HEK293 (cell line): Measurements from ENCODE around the gene MAGI2.

Experiments used
- CTCF ChIA-PET: fragments of 350-600 bp; formaldehyde crosslinking; extraction: SDS; loops from one replicate; lab custom pipeline; 2021; ENCODE audit warnings: antibody characterized with exemption; lab: Yijun Ruan, JAX
- POLR2A ChIA-PET: fragments of 300-600 bp; formaldehyde crosslinking; extraction: SDS; loops from one replicate; lab custom pipeline; 2020; ENCODE audit warnings: antibody characterized with exemption, inconsistent platforms; lab: Yijun Ruan, JAX
- H3K27ac ChIP-seq: fragments of 200-500 bp; sonication (Bioruptor generic); 2 replicates; pipeline ENCODE4 v1.5.1; 2014; ENCODE audit warnings: low read depth, low read length, control low read depth, inconsistent platforms; ENCODE audit errors: extremely low read depth
- H3K36me3 ChIP-seq, 2 experiments: fragments of 200-500 bp in 1 of 2; sonication (Bioruptor generic) in 1 of 2; 1 replicate in 1 of 2; 2 replicates in 1 of 2; pipeline ENCODE4 v1.5.1; 2014 to 2017; ENCODE audit warnings: inconsistent platforms in 2 of 2, low read length in 2 of 2; ENCODE audit not compliant: control insufficient read depth in 2 of 2, insufficient read depth in 1 of 2
- H3K4me1 ChIP-seq: fragments of 200-500 bp; sonication (Bioruptor generic); 2 replicates; pipeline ENCODE4 v1.5.1; 2014; ENCODE audit warnings: mild to moderate bottlenecking, low read length, inconsistent platforms; ENCODE audit not compliant: control insufficient read depth, insufficient read depth
- H3K4me3 ChIP-seq: 2 replicates; pipeline ENCODE4 v1.5.1; 2011; ENCODE audit warnings: low read depth, mild to moderate bottlenecking, control low read depth, low read length, moderate library complexity
- H3K9me3 ChIP-seq: fragments of 200-500 bp; sonication (Bioruptor generic); 2 replicates; pipeline ENCODE4 v1.5.1; 2014; ENCODE audit warnings: low read depth, low read length, inconsistent platforms; ENCODE audit not compliant: control insufficient read depth, insufficient read depth
- GLIS1 ChIP-seq: fragments of 450-650 bp; formaldehyde crosslinking; IDR thresholded peaks from 2 replicates; pipeline ENCODE4 v1.5.1; 2016; ENCODE audit warnings: missing biosample characterization, missing genetic modification characterization
- HOXC10 ChIP-seq: sonication (generic); formaldehyde crosslinking; IDR thresholded peaks from 2 replicates; pipeline ENCODE4 v1.8.1; 2023; ENCODE audit warnings: mild to moderate bottlenecking, missing genetic modification reagents
- KLF10 ChIP-seq: fragments of 450-650 bp; IDR thresholded peaks from 2 replicates; pipeline ENCODE4 v1.5.1; 2018; ENCODE audit warnings: missing biosample characterization, mild to moderate bottlenecking, missing genetic modification characterization
- OVOL3 ChIP-seq: fragments of 450-650 bp; formaldehyde crosslinking; IDR thresholded peaks from 2 replicates; pipeline ENCODE4 v1.5.1; 2016; ENCODE audit warnings: missing biosample characterization, missing genetic modification characterization
- PRDM10 ChIP-seq: fragments of 450-650 bp; formaldehyde crosslinking; IDR thresholded peaks from 2 replicates; pipeline ENCODE4 v1.5.1; 2016; ENCODE audit warnings: missing biosample characterization, missing genetic modification characterization
- WT1 ChIP-seq: fragments of 450-650 bp; formaldehyde crosslinking; IDR thresholded peaks from 2 replicates; pipeline ENCODE4 v1.5.1; 2016; ENCODE audit warnings: missing biosample characterization, missing genetic modification characterization
- ZBTB1 ChIP-seq: fragments of 450-650 bp; formaldehyde crosslinking; IDR thresholded peaks from 2 replicates; pipeline ENCODE4 v1.5.1; 2016; ENCODE audit warnings: missing biosample characterization, missing genetic modification characterization
- ZFHX2 ChIP-seq: fragments of 450-650 bp; formaldehyde crosslinking; conservative IDR thresholded peaks from 2 replicates; pipeline ENCODE4 v1.5.1; 2016; ENCODE audit warnings: missing biosample characterization, missing genetic modification characterization
- ZNF140 ChIP-seq: fragments of 450-650 bp; formaldehyde crosslinking; IDR thresholded peaks from 2 replicates; pipeline ENCODE4 v1.5.1; 2016; ENCODE audit warnings: missing biosample characterization, missing genetic modification characterization
- ZNF2 ChIP-seq: fragments of 450-650 bp; formaldehyde crosslinking; IDR thresholded peaks from 2 replicates; pipeline ENCODE4 v1.5.1; 2016; ENCODE audit warnings: missing biosample characterization, missing genetic modification characterization
- ZNF239 ChIP-seq: fragments of 450-650 bp; formaldehyde crosslinking; IDR thresholded peaks from 2 replicates; pipeline ENCODE4 v1.5.1; 2016; ENCODE audit warnings: missing biosample characterization, missing genetic modification characterization
- ZNF302 ChIP-seq: fragments of 450-650 bp; formaldehyde crosslinking; IDR thresholded peaks from 2 replicates; pipeline ENCODE4 v1.5.1; 2016; ENCODE audit warnings: missing biosample characterization, missing genetic modification characterization, low read depth
- ZNF341 ChIP-seq: fragments of 450-650 bp; formaldehyde crosslinking; IDR thresholded peaks from 2 replicates; pipeline ENCODE4; 2016; ENCODE audit warnings: low read depth, missing biosample characterization, missing genetic modification characterization
- ZNF473 ChIP-seq: fragments of 450-650 bp; formaldehyde crosslinking; IDR thresholded peaks from 2 replicates; pipeline ENCODE4 v1.5.1; 2017; ENCODE audit warnings: missing biosample characterization, missing genetic modification characterization
- ZNF518A ChIP-seq: fragments of 450-650 bp; formaldehyde crosslinking; conservative IDR thresholded peaks from 2 replicates; pipeline ENCODE4 v1.5.1; 2016; ENCODE audit warnings: low read depth, missing biosample characterization, missing genetic modification characterization
- ZNF530 ChIP-seq: fragments of 450-650 bp; formaldehyde crosslinking; IDR thresholded peaks from 2 replicates; pipeline ENCODE4 v1.5.1; 2016; ENCODE audit warnings: low read depth, missing biosample characterization, missing genetic modification characterization
- ZNF560 ChIP-seq: fragments of 450-650 bp; formaldehyde crosslinking; IDR thresholded peaks from 2 replicates; pipeline ENCODE4 v1.5.1; 2017; ENCODE audit warnings: missing biosample characterization, missing genetic modification characterization, borderline replicate concordance
- ZNF585B ChIP-seq: fragments of 450-650 bp; formaldehyde crosslinking; IDR thresholded peaks from 2 replicates; pipeline ENCODE4 v1.5.1; 2016; ENCODE audit warnings: missing biosample characterization, missing genetic modification characterization
- ZNF626 ChIP-seq: fragments of 450-650 bp; sonication (Bioruptor Pico); formaldehyde crosslinking; IDR thresholded peaks from 2 replicates; pipeline ENCODE4 v1.5.1; 2018; ENCODE audit warnings: missing biosample characterization, missing genetic modification characterization, inconsistent platforms
- ZNF701 ChIP-seq: fragments of 450-650 bp; formaldehyde crosslinking; IDR thresholded peaks from 2 replicates; pipeline ENCODE4 v1.5.1; 2016; ENCODE audit warnings: missing biosample characterization, missing genetic modification characterization
- ZSCAN30 ChIP-seq: fragments of 450-650 bp; IDR thresholded peaks from 2 replicates; pipeline ENCODE4 v1.5.1; 2018; ENCODE audit warnings: missing biosample characterization, mild to moderate bottlenecking, missing genetic modification characterization, moderate library complexity
- TF ChIP-seq, protein P1 (sequence below): fragments of 450-650 bp; formaldehyde crosslinking; IDR thresholded peaks from 2 replicates; pipeline ENCODE4 v1.5.1; 2016; ENCODE audit warnings: missing biosample characterization, missing genetic modification characterization, low read depth
- TF ChIP-seq, protein P2 (sequence below): fragments of 450-650 bp; formaldehyde crosslinking; IDR thresholded peaks from 2 replicates; pipeline ENCODE4 v1.5.1; 2016; ENCODE audit warnings: missing biosample characterization, missing genetic modification characterization

MAGI2 gene

GRCh38 chr7:78326876-78327275 lies 1126.6 kb downstream of the MAGI2 start:
- Histone ChIP-seq H3K4me3 (no peak overlapping the region), H3K27ac (no peak overlapping the region), H3K36me3 (no peaks in the 10 kb centered on the region), H3K4me1 (no peaks in the 10 kb centered on the region), H3K9me3 (no peaks in the 10 kb centered on the region)
- ChIA-PET POLR2A (no interaction called here), CTCF (no interaction called here)
- TF ChIP-seq ZBTB1 (tag by site-specific recombination) (no peak), ZNF2 (tag by site-specific recombination) (no peak), GLIS1 (tag by site-specific recombination) (no peak), ZNF701 (tag by site-specific recombination) (no peak)
- TF ChIP-seq, protein P1, sequence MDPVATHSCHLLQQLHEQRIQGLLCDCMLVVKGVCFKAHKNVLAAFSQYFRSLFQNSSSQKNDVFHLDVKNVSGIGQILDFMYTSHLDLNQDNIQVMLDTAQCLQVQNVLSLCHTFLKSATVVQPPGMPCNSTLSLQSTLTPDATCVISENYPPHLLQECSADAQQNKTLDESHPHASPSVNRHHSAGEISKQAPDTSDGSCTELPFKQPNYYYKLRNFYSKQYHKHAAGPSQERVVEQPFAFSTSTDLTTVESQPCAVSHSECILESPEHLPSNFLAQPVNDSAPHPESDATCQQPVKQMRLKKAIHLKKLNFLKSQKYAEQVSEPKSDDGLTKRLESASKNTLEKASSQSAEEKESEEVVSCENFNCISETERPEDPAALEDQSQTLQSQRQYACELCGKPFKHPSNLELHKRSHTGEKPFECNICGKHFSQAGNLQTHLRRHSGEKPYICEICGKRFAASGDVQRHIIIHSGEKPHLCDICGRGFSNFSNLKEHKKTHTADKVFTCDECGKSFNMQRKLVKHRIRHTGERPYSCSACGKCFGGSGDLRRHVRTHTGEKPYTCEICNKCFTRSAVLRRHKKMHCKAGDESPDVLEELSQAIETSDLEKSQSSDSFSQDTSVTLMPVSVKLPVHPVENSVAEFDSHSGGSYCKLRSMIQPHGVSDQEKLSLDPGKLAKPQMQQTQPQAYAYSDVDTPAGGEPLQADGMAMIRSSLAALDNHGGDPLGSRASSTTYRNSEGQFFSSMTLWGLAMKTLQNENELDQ (tag by site-specific recombination), result no peak
- TF ChIP-seq, protein P2, sequence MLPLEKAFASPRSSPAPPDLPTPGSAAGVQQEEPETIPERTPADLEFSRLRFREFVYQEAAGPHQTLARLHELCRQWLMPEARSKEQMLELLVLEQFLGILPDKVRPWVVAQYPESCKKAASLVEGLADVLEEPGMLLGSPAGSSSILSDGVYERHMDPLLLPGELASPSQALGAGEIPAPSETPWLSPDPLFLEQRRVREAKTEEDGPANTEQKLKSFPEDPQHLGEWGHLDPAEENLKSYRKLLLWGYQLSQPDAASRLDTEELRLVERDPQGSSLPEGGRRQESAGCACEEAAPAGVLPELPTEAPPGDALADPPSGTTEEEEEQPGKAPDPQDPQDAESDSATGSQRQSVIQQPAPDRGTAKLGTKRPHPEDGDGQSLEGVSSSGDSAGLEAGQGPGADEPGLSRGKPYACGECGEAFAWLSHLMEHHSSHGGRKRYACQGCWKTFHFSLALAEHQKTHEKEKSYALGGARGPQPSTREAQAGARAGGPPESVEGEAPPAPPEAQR (tag by site-specific recombination), result no peak

- no peaks in the 10 kb centered on the region for H3K9me3 ChIP-seq
- TF ChIP-seq ZSCAN30 (tag by site-specific recombination) (no peak), HOXC10 (no peak), ZNF518A (tag by site-specific recombination) (no peak), ZNF302 (tag by site-specific recombination) (no peak), KLF10 (no peak), ZNF530 (tag by site-specific recombination) (no peak), ZFHX2 (tag by site-specific recombination) (no peak), ZNF585B (no peak), ZNF341 (tag by site-specific recombination) (no peak), ZNF560 (no peak), ZNF239 (no peak), PRDM10 (no peak), OVOL3 (tag by site-specific recombination) (no peak), ZNF626 (tag by site-specific recombination) (no peak), WT1 (tag by site-specific recombination) (no peak), ZNF140 (no peak), ZNF473 (no peak)
- TF ChIP-seq, all 188 proteins: peak for 0
- POLR2A ChIA-PET, result no interaction called here
- CTCF ChIA-PET, result interaction anchor here (0.5 kb wide), 1 partner anchor 100 kb away, joined by 5 read pairs; no protein-coding TSS in a partner anchor
- H3K36me3 ChIP-seq, result no peaks in the 10 kb centered on the region
- no peak overlapping the region for H3K27ac ChIP-seq
- H3K4me1 ChIP-seq, result no peaks in the 10 kb centered on the region
- no peak overlapping the region for H3K4me3 ChIP-seq
Measured at GRCh38 chr7:78326189-78326588, 1127.3 kb downstream of the MAGI2 start.
